GM20000 (cell line): ENCODE data around the gene AMFR.
A peak's percentile ranks its signal among the peaks of the same experiment; 100 is the strongest.

Experiments
- DNase-seq: peaks from one replicate; pipeline ENCODE4 v3.0.0; 2012; ENCODE audit warnings: low spot score
- CTCF ChIP-seq: IDR thresholded peaks from 2 replicates; pipeline ENCODE4 v1.5.1; 2012; ENCODE audit warnings: mild to moderate bottlenecking, control low read depth; ENCODE audit errors: extremely low read depth, missing control alignments

AMFR gene

GRCh38 chr16:56332464-56333079 lies 92.8 kb downstream of the AMFR start:
- TF ChIP-seq CTCF: no peak
- peak; percentile 41 for DNase-seq

- no peak for TF ChIP-seq CTCF
- no peak for DNase-seq
Measured at GRCh38 chr16:56331915-56332314, 93.4 kb downstream of the AMFR start.

GRCh38 chr16:56331399-56331798 lies 93.9 kb downstream of the AMFR start:
- TF ChIP-seq CTCF: no peak
- DNase-seq: no peak

GRCh38 chr16:56330476-56330875 lies 94.9 kb downstream of the AMFR start:
- no peak for TF ChIP-seq CTCF
- DNase-seq: no peak

GRCh38 chr16:56329887-56330286 lies 95.5 kb downstream of the AMFR start:
- DNase-seq: no peak
- no peak for TF ChIP-seq CTCF

GRCh38 chr16:56328276-56329022 lies 96.9 kb downstream of the AMFR start:
- no peak for TF ChIP-seq CTCF
- no peak for DNase-seq

- TF ChIP-seq CTCF: no peak
- no peak for DNase-seq
Measured at GRCh38 chr16:56327929-56328258, 97.5 kb downstream of the AMFR start.
